CD4-positive, alpha-beta T cell treated with Interleukin-17A for 1 hour (primary cell): ENCODE data around the gene MGAT4B.

Source experiments
- DNase-seq: peaks from one replicate; pipeline ENCODE4 v3.0.0-alpha.2; 2020

MGAT4B gene

DNA sequence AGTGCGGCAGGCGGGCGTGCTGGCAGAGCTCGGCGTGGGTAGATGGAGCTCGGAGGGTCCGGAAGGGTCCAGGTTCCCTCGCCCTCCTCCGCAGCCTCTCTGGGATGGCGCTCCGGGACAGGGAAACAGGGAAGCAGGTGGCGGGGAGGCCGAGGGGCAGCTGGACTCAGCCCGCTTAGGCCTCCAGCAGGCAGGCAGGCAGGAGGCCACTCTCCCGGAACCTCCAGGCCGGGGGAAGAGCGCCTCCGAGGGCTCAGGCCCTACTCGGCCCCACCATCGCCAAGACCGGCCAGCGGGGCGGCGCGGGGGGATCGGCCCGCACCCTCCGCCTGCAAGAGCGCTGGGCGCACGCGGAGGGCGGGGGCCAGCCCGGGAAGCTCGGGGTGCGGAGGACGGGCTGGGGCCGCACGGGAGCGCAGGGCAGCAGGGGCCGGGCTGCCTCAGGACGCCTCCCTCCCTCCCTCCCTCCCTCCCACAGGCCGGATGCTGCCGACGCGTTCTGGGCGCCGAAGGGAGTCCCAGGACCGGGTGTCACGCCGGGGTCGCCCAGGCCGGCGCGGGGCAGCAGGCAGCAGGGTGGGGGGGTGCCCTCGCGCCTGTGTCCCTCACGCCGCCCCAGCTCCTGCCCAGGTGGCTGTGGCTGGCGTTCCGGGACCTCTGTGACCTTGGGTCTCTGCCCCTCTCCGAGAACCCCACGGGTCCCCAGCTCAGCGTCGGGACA lies 977 bp downstream of the MGAT4B start:
- peak; percentile 41 for DNase-seq

DNA sequence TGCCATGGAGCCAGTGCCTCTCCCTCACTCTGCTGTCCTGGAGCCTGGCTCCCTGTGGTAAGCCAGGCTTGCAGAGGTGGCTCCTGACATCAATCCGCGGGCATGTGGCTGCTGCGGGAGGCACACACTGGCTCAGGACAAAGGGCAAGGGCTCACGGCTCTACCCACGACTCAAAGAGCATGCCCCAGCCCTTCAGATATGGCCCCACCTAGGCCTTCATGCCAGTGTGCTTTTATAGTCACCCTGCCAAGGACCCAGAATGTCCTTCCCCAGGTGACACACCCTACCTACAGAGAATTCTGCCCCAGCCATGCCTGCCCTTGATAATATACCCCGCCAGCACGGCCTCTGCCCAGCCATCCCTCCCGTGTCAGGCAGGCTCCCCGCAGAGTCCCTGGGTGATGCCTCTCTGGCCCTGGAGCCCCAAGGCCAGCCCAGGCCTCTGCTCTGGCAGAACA lies 1.6 kb downstream of the MGAT4B start:
- DNase-seq = no peak

DNA sequence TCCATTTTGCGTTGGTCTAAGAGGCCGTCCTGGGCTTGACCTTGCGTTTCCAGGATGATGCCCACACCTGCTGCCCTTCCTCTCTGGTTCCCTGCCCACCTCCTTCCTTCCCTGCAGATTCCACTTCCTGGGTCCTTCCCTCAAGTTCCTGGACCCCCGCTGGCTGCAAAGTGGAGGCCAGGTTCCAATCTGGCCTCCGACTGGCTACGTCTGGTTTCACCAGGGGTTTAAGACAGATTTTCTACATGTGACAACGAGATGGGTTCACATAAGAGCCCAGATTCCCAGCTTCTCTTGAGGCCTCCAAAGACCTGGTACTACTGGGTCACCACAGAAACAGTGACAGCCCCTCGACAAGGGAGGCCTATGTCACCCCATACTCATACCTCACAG lies 2.1 kb downstream of the MGAT4B start:
- DNase-seq = no peak

DNA sequence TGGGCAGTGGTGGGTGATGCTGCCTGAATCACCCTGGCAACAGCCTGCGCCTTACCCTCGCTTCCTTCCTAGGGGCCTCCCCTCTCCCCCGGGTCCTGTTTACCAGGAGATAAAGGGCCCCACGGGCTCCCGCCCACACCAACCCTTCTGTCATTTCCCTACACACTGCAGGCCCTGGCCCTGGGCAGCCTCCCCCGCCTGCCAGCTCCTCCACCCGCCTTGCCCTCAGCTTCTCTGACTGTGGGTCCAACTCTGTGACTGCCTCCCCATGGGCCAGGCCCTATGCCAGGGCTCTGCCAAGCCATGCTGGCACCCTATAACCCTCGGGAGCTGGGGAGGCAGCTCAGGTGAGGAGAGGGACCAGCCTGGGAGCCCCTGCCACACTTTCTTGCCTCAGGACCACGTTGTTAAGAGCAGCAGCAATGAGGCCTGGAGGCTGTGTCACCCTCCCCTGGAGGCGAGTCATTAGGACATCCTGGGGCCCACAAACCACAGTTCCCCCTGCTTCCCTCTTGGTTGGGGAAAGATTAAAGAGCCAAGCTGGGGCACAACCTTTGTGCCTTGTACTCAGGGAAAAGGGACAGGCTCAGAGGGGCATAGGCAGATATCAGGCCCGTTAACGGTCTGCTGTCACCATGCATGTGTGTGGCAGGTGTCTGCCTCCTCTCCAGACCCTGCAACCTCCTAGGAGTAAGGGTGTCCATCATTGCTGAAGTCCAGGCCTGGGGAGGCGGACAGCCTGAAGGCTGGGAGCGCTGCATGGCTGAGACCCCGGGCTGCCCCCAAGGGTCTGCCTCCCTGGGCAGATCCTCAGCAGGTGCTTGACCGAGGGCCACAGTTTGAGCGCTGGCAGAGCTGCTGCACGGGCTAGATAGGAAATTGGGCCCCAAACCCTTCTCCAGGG lies 2.8 kb downstream of the MGAT4B start:
- DNase-seq = peak; percentile 41

DNA sequence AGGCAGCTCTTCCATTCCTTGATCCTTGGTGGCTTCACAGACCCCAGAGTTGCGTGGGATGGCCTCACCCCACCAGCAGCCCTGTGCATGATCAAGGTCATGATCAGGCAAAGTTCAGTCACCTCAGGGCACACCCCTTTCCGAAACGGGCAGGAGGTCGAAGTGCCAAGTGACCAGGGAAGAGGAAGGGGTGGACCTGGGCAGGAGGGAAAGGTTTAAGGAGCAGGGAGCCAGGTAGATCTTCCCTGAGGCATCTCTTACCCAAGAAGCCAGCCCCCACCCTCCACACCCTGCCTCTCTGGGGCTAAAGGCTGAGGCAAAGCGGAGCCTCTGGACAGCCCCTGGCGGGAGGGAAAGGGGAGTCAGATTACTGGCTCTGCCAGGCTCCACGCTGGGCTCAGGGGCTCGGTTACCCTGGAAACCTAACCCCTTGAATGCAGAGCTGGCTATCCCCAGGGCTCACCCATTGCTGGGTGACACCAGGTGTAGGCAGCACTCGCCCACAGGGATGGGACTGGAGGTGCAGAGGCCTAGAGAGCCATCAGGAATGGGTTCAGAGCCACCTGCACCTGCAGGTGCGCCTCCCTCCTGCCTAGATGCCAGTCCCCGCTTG lies 3.6 kb downstream of the MGAT4B start:
- no peak for DNase-seq

DNA sequence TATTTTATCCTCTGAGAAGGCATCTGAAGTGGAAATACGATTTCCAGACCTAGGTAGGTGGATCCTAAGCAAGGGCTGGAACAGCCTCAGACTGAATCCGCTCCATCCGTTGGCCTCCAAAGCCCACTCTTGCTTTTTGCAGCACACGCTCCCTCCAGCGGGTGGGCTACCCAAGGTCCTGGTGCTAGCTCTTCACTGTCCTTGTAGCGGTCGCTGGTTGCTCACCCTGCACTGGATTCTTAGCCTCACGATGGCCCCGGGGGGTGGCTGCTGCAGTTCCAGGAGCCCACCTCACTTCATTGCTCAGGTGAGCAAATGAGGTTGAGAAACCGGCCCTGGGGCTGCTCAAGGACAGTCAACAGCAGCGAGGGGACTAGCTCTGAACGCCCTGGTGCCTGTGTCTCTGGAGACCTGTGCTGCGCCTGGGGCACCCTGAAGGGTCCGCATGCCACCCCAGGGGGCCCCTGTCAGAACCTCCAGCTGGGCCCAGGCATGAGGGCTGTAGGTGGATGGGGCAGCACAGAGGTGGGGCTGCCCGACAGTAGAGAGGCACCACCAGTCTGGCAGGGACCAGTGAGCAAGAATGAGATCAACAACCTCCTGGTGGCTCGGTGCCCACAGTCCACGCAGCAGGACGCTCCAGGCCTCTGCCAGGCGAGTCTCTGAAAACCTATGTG lies 4.3 kb downstream of the MGAT4B start:
- no peak for DNase-seq

DNA sequence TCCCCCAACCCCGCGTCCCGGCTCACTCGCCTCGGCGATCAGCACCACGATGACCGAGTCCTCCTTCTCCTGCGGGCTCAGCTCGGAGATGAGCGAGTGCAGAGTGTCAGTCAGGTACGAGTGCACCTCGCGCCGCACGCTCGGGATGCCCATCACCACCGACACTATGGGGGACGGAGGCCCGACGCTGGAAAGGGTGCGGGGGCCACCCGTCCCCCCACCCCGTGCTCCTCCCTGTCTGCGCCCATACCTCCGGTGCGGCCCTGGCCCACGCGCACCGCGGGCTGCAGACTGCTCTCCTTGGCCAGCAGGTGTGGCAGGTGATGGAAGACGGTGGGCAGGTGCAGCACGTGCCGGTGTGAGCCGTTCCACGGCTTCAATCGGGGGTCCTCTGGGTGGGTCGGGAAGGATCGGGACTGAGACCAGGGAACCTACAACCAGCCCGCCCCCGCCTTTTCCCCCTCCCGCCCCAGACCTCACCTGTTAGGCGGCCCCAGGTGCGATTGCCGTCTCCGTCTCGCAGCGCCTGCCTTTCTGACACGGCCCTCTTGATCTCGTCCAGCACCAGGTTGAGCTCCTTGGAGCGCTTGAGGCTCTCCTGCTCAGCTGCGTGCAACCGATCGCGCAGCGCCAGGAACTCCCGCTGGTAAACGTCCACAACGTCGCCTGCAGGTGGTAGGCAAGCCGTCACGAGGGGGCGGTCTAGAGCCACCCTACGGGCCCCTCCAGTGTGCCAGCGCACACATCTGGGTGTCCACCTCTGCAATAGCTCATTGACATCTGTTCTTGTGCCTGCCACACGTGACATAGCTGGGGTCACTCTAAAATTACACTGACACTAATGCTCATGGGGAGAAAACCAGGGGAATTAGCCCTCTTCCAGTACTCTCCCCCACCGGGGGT lies 5.1 kb downstream of the MGAT4B start:
- peak; percentile 86 for DNase-seq

DNA sequence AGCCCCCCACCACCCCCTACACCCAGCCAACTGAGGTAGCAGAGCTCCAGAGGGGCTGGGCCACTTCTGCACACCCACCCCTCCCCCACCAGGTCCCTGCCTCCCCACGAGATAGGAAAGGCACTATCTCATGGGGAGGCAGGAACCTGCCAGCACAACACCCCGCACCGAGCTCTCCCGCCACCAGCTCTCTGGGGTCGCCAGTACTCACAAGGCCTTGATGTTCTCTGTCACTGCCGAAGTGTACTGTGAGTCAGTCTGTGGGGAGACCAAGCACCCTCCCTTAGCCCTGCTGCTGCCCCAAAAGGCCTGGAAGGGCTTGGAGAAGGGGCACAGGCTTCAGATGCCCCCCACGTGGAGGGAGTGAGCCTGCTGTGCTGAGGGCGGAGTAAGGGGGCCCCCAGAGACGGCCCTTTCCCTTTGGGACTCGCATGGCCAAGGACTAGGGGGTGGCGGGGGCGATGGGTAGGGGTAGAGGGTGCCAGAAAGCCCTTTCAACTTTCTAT lies 5.9 kb downstream of the MGAT4B start:
- no peak for DNase-seq

DNA sequence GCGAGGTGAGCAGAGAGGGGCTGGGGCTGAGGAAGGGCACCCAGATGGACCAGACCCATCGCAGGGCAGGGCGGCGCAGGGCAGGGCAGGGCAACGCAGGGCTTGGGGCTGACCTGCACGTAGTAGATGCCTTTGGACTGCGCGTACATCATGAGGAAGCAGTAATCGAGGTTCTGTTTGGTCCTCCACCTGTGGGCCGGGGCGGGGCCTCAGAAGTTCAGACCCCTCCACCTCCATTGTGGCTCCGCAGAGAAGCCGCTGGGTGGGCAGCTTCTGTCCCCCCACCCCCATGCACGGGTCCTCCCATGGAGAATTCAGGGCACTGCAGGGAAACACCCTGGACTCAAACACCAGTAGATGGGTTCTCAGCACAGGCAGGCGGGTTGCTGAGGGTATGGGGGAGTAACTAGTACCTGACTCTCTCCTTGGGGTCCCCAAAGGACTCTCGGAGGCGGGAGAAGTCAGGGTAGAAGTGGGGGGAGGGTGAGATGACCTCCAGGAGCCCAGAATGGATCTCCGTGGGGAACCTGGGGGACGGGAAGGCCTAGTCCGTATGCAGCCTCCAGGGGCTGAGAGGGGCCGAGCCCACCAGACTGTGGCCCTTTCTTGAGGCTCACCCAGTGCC lies 6.5 kb downstream of the MGAT4B start:
- DNase-seq = no peak

DNA sequence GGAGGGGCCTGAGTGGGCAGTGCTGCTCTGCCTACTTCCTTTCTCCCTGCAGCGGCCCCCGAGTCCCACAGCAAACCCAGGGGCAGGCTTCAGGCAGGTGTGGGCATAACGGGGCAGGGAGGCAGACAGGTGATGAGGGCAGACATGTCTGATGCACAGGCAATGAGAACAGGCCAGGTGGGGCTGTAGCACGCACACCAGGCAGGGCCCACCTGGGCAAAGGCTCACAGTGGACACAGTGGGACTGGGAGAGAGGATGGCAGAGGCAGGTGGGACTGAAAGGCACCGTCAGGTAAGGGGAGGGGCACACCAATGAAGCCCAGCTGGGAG lies 7.1 kb downstream of the MGAT4B start:
- DNase-seq = no peak

DNA sequence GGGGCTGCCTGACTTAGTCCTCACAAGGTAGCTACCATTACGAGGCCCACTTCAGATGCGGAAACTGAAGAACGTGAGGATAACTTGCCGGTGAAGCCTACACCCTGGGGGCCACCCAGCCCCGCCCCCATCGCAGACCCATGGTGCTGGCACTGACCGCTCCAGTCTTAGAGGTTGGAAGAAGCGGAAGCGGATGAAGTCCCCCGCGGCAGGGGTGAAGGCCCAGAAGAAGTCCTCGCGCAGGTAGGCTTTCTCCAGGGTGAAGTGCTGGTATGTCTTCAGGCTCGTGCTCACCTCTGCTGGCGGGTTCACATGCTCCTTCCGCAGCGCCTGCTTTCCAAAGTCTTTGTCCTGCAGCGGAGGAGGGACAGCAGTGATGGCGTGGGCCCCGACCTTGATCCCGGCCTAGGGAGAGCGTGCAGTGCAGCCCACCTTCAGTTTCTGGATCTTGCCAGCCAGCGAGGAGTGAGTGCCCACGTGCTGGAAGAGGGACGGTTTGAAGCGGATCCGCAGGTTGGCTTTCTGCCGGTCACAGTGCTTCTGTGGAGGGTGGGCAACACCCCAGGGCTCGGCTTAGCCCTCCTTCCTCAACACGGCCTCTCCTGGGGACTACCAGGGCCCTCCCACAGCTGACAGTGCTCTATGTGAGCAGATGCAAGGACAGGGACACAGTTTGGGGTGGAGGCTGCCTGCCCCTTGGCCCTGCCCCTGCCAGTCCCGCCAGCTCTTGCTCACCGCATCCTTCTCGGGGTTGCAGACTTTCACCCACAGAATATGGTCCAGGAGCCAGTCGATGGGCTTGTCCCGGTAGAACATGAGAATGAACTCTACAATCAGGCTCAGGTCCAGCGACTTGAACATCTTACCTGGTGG lies 7.7 kb downstream of the MGAT4B start:
- DNase-seq = no peak

DNA sequence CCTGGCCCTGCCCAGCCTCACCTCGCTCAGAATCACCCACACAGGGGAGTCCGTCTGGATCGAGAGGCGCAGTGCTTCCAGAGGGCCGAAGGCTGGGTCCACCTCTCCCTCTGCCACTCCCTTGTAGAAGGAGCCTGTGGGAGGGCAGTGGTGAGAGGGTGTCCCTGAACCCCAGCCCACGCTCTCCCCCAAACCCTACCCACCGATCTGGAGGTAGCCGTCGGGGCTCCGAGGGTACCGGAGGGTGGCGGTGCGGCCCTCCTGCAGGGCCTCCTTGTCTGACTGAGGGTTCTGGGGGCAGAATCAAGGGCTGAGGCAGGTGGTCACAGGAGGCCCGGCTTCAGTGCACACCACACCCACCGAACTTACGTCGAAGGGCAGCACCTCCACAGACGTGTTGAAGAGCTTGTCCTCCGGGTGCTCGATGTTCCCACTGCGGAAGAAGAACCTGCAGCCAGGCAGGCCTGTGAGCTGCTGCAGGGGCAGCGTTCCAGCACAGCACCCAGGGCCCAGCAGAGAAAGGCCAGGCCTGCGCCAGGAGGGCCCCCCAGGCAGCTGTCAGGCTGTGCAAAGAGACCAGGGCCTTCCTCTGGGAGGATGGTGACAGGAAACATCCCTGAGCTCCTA lies 8.4 kb downstream of the MGAT4B start:
- no peak for DNase-seq

DNA sequence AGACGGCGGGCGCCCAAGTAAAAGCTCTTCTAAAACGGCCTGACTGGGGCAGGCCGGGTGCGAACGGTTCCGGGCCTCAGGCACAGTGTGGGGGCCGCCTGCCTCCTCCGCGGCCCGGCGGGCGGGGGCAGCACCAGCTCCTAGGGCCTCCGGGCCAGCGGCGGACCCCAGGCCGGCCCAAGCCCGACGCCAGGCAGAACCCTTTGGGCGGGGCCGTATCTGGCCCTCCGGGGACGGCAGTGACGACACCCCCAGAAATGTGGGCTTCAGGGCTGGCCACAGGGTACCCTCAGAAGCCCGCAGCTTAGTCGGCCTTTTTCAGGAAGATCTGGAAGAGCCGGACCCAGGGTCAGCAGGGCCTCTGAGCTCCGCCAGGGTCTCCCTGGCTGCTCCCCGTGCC lies 8.9 kb downstream of the MGAT4B start:
- no peak for DNase-seq

DNA sequence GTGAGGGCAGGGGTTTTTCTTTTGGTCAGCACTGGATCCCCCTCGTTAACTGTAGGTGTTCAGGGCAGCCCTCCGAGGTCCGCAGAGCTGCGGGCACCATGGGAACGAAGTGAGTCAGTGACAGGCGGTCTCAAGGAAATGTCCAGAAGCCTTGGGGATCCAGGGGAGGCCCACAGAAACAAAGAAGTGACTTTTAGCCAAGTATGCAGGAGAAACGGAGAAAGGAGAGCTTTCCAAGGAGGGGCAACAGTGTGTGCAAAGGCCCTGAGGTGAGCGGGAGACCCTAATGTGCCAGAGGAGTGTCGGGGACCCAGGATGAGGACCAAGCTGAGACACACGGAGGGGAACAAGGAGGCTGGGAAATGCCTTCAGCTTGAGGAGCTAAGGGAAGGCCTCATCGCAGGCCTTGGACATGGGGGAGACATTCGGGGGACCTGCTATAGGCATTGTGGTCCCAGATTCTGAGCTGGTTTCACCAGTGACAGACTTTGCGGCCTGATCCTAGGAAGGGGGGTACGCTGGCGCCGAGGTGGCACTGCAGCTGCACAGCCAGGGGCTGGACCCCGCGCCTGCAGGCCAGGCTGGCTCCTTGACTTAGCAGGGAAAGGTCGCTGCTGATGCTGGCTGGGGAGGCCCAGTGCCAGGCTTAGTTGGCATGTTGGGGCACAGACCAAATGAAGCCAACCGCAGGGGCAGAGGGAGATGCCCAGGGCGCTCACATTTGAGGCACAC lies 9.6 kb downstream of the MGAT4B start:
- no peak for DNase-seq

DNA sequence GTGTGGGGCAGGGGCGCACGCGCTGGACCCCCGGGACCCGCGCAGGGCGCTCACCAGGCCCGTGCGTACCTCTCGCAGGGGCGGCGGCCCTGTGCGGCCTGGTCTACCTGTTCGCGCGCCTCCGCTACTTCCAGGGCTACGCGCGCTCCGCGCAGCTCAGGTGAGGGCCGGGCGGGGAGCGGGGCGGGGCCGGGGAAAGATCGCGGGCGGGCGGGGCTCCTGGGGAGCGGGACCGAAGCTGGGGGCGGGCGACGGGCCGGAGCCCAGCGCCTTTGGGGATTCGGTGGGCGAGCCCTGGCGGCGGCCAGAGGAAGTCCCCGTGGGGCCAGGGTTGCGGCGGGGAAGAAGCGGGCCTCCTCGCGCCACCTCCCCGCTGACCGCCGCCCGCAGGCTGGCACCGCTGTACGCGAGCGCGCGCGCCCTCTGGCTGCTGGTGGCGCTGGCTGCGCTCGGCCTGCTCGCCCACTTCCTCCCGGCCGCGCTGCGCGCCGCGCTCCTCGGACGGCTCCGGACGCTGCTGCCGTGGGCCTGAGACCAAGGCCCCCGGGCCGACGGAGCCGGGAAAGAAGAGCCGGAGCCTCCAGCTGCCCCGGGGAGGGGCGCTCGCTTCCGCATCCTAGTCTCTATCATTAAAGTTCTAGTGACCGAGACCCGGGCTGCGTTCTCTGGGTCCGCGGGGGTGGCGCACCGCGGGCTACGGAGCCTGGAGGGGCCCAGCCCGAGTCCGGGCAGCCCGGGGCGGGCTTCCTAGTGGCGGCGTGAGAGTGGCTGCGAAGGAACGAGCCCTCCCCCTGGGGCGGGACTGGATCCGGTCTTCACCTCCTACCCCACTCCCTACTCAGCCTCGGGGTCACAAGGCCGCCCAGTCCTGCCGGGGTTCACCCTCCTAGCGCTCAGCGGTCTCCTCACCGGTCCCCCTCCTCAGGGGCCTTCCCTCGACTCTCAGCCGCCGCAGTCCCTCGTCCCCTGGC lies 10.5 kb downstream of the MGAT4B start:
- peak; percentile 77 for DNase-seq

DNA sequence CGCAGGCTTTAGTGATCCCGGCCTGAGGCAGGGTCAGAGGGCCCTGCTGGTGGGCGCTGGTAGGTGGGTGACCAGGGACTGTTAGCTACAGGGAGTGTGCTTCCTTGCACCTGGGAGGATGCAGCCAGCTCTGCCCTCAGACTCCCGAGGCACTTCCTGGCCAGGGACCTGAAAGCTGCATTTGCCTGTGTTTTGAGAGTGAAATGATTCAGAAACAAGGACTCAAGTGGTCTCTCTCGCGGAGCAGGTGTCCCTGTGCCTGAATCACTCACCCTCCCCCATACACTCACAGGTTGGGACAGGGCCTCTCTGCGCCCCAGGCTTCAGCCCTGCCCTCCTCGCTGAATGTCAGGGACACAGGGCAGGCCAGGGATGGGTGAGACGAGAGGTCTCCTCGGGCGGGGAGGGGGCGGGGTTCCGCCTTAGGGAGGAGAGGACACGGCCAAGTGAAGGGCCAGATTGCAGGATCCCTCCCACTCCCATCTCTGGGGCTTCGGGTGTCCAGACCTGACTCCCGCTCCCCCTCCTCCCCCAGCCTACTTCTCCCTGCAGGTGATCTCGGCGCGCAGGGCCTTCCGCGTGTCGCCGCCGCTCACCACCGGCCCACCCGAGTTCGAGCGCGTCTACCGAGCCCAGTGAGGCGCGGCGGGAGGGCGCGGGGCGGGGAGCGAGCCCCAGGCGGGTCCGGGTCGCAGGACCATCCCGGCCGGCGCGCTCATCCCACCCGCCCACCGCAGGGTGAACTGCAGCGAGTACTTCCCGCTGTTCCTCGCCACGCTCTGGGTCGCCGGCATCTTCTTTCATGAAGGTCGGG lies 11.4 kb downstream of the MGAT4B start:
- DNase-seq = no peak

DNA sequence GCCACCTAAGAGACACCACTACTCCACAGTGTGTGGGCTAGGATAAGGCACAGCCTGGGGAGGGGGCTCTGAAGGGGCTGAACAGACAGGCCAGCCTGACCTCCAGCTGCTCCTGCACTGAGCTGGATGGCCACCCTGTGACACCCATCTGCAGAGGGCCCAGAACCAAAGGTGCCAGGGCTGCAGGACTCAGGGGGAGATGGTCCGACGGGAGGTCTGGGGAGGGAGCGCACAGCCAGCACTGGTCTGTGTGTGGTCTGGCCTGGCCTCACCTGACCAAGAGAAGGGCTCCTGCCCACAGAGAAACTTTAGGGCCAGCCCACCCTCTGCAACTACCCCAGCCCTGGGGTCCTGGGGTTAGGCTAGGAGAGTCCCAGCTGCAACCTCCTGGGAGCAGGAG lies 12.1 kb downstream of the MGAT4B start:
- no peak for DNase-seq
